SK-N-SH (cell line): ENCODE measurements around the gene CLEC4A. TPM values are rescaled to one million over a fixed set of nuclear protein-coding genes. Genes with fewer than 3 reads are reported as not detected.
"Not testable (repeated sequence)": the region's sequence is repeated elsewhere in the genome, so short reads cannot be mapped to it uniquely, and the experiment has no call there.

ENCODE experiments used
- CTCF ChIA-PET: fragments of 300-600, 350-600 bp; formaldehyde crosslinking; extraction: SDS; loops from one replicate; lab custom pipeline; 2021; lab: Yijun Ruan, JAX
- POLR2A ChIA-PET: fragments of 350-600 bp; sonication (Branson Sonifier 250); formaldehyde crosslinking; extraction: SDS; loops from one replicate; lab custom pipeline; 2020; ENCODE audit warnings: antibody characterized with exemption, inconsistent platforms; lab: Yijun Ruan, JAX
- DNase-seq: peaks from one replicate; pipeline ENCODE4 v3.0.0; 2012
- H2AFZ ChIP-seq: fragments of 200-600 bp; sonication (generic); 2 replicates; pipeline ENCODE4 v1.8.1; 2016; ENCODE audit warnings: antibody characterized with exemption, mild to moderate bottlenecking, low read depth
- H3F3A ChIP-seq: fragments of 200-600 bp; sonication (generic); replicated peaks from 2 replicates; pipeline ENCODE3; 2016; ENCODE audit warnings: antibody characterized with exemption, mild to moderate bottlenecking; ENCODE audit not compliant: insufficient read depth
- H3K27ac ChIP-seq, 2 experiments: fragments of 200-500 bp in 1 of 2; fragments of 200-600 bp in 1 of 2; sonication (Bioruptor generic) in 1 of 2; sonication (generic), shearing (Covaris generic) in 1 of 2; 2 replicates each; pipeline versions ENCODE4 v1.5.1 to v1.6.1; 2014 to 2016; ENCODE audit warnings: low read depth in 2 of 2, inconsistent platforms in 1 of 2, low read length in 1 of 2, mild to moderate bottlenecking in 1 of 2, mixed read lengths in 1 of 2
- H3K27me3 ChIP-seq: fragments of 200-600 bp; sonication (generic), shearing (Covaris generic); 2 replicates; pipeline ENCODE4 v1.6.1; 2016; ENCODE audit warnings: mixed run types; ENCODE audit not compliant: insufficient read depth
- H3K36me3 ChIP-seq, 2 experiments: fragments of 200-500 bp in 1 of 2; fragments of 200-600 bp in 1 of 2; sonication (Bioruptor generic) in 1 of 2; sonication (generic) in 1 of 2; replicated peaks in 1 of 2; 2 replicates each; pipeline versions ENCODE3 to v1.5.1; 2014 to 2016; ENCODE audit warnings: low read length in 1 of 2, mild to moderate bottlenecking in 1 of 2; ENCODE audit not compliant: insufficient read depth in 2 of 2, control insufficient read depth in 1 of 2
- H3K4me1 ChIP-seq, 2 experiments: fragments of 200-500 bp in 1 of 2; fragments of 200-600 bp in 1 of 2; sonication (Bioruptor generic) in 1 of 2; sonication (generic), shearing (Covaris generic) in 1 of 2; 2 replicates each; pipeline versions ENCODE4 v1.5.1 to v1.6.1; 2014 to 2016; ENCODE audit warnings: low read depth in 1 of 2, low read length in 1 of 2, mixed run types in 1 of 2; ENCODE audit not compliant: insufficient read depth in 2 of 2, control insufficient read depth in 1 of 2
- H3K4me2 ChIP-seq: fragments of 200-600 bp; sonication (generic), shearing (Covaris generic); 2 replicates; pipeline ENCODE4 v1.6.1; 2017; ENCODE audit warnings: mixed run types
- H3K4me3 ChIP-seq, 2 experiments: fragments of 200-500 bp in 1 of 2; fragments of 200-600 bp in 1 of 2; sonication (Bioruptor generic) in 1 of 2; sonication (generic), shearing (Covaris generic) in 1 of 2; 2 replicates each; pipeline versions ENCODE4 v1.5.1 to v1.8.1; 2014 to 2016; ENCODE audit warnings: low read depth in 2 of 2, inconsistent platforms in 1 of 2, low read length in 1 of 2, mild to moderate bottlenecking in 1 of 2, mixed read lengths in 1 of 2, moderate library complexity in 1 of 2
- H3K79me2 ChIP-seq: fragments of 200-600 bp; sonication (generic); 2 replicates; pipeline ENCODE4 v1.8.1; 2017; ENCODE audit warnings: mild to moderate bottlenecking; ENCODE audit not compliant: insufficient read depth
- H3K9ac ChIP-seq: fragments of 200-600 bp; sonication (generic); 2 replicates; pipeline ENCODE4 v1.6.1; 2017; ENCODE audit warnings: mixed run types
- H3K9me2 ChIP-seq: fragments of 200-600 bp; sonication (generic); 2 replicates; pipeline ENCODE4 v1.6.1; 2017; ENCODE audit warnings: mixed run types
- H3K9me3 ChIP-seq: fragments of 200-600 bp; sonication (generic); 2 replicates; pipeline ENCODE4 v1.6.1; 2017; ENCODE audit warnings: mixed run types, mild to moderate bottlenecking, moderate library complexity
- H4K20me1 ChIP-seq: fragments of 200-600 bp; sonication (generic); 2 replicates; pipeline ENCODE4 v1.6.1; 2017; ENCODE audit warnings: mild to moderate bottlenecking, mixed run types; ENCODE audit not compliant: insufficient read depth
- GABPA ChIP-seq: IDR thresholded peaks from 2 replicates; pipeline ENCODE4 v1.4.0; 2012; ENCODE audit warnings: low read depth, mild to moderate bottlenecking
- JUND ChIP-seq: IDR thresholded peaks from 2 replicates; pipeline ENCODE4 v1.4.0; 2012
- NRF1 ChIP-seq: IDR thresholded peaks from 2 replicates; pipeline ENCODE4 v1.6.1; 2012; ENCODE audit warnings: low read depth, mild to moderate bottlenecking, low read length
- RXRA ChIP-seq: IDR thresholded peaks from 2 replicates; pipeline ENCODE4 v1.4.0; 2012; ENCODE audit warnings: low read depth, mild to moderate bottlenecking, borderline replicate concordance
- SIN3A ChIP-seq: IDR thresholded peaks from 2 replicates; pipeline ENCODE4 v1.6.1; 2012; ENCODE audit warnings: low read depth, mild to moderate bottlenecking, low read length, moderate library complexity, borderline replicate concordance
- SMC3 ChIP-seq: IDR thresholded peaks from 2 replicates; pipeline ENCODE4 v1.6.1; 2012; ENCODE audit warnings: low read depth, low read length, improper control_type of control experiment
- TAF1 ChIP-seq: IDR thresholded peaks from 2 replicates; pipeline ENCODE4 v1.6.1; 2012; ENCODE audit warnings: low read depth, mild to moderate bottlenecking, low read length, moderate library complexity, borderline replicate concordance
- USF1 ChIP-seq: IDR thresholded peaks from 2 replicates; pipeline ENCODE4 v1.4.0; 2012; ENCODE audit warnings: low read depth, borderline replicate concordance
- WGBS: methylation state at CpG from one replicate; pipeline ENCODE4 v1.1.6; 2017; ENCODE audit warnings: low lambda C conversion rate; 5-methylcytosine and 5-hydroxymethylcytosine counted together
- polyA plus RNA-seq, 3 experiments: library from polyadenylated mRNA; depleted of rRNA; stranded (reverse); fragments of >200 nt; gene quantifications; 2 replicates each; pipeline ENCODE4 v1.2.3, GENCODE V29; 2012

CLEC4A gene
- polyA plus RNA-seq, 1 of the 3 experiments (the other 2 are of a cell fraction) = 0.44 TPM

GRCh38 chr12:8088574-8088973 lies 34.8 kb upstream of the CLEC4A start:
- Histone ChIP-seq H3K27ac (no peak overlapping the region), H3K9me2 (no peaks in the 10 kb centered on the region), H3K27me3 (no peaks in the 10 kb centered on the region), H4K20me1 (no peaks in the 10 kb centered on the region), H3K9ac (no peak overlapping the region), H2AFZ (no peak overlapping the region), H3K4me1 (peaks cover 0 to 4% of the 10 kb centered on the region in 2 experiments; a peak in 1 of 4 replicates), H3K36me3 (peaks cover 7 to 35% of the 10 kb centered on the region in 2 experiments), H3K4me2 (no peak overlapping the region), H3K9me3 (no peaks in the 10 kb centered on the region), H3F3A (no peaks in the 10 kb centered on the region), H3K79me2 (peaks cover 50% of the 10 kb centered on the region), H3K4me3 (no peak overlapping the region)
- POLR2A ChIA-PET = no interaction called here
- 92% methylated on average over 3 of the region's 3 CpGs for WGBS
- CTCF ChIA-PET = interaction anchor here (1.1 to 1.2 kb wide), 2 partner anchors 20 to 28 kb away, joined by 3 to 4 read pairs; no protein-coding TSS in a partner anchor
- no peak for DNase-seq
- TF ChIP-seq JUND (no peak), GABPA (no peak), NRF1 (no peak)

- POLR2A ChIA-PET, H3K9me3 ChIP-seq, H2AFZ ChIP-seq, H3K27ac ChIP-seq, H3K9me2 ChIP-seq, DNase-seq, H4K20me1 ChIP-seq, H3K9ac ChIP-seq, H3K4me3 ChIP-seq, H3K4me2 ChIP-seq, H3F3A ChIP-seq, H3K4me1 ChIP-seq, H3K27me3 ChIP-seq: not testable (repeated sequence)
- CTCF ChIA-PET = interaction anchor here (1.2 kb wide), 1 partner anchor 20 kb away, joined by 4 read pairs; no protein-coding TSS in a partner anchor
- Histone ChIP-seq H3K79me2 (peaks cover 43% of the 10 kb centered on the region), H3K36me3 (peaks cover 14 to 42% of the 10 kb centered on the region in 2 experiments)
- 91% methylated on average over 11 of the region's 11 CpGs for WGBS
Observed at GRCh38 chr12:8089277-8089676, 34.1 kb upstream of the CLEC4A start.

GRCh38 chr12:8089716-8090115 lies 33.7 kb upstream of the CLEC4A start:
- H3K9me2 ChIP-seq = no peaks in the 10 kb centered on the region
- 91% methylated on average over 5 of the region's 5 CpGs for WGBS
- H3K9ac ChIP-seq = no peak overlapping the region
- no peak overlapping the region for H3K4me3 ChIP-seq
- H3F3A ChIP-seq = no peaks in the 10 kb centered on the region
- no peak for TF ChIP-seq RXRA
- no peak for TF ChIP-seq JUND
- no peak for TF ChIP-seq SIN3A
- TF ChIP-seq USF1 = no peak
- no peak for TF ChIP-seq TAF1
- no peak for TF ChIP-seq SMC3
- H3K27ac ChIP-seq = no peak overlapping the region
- POLR2A ChIA-PET = no interaction called here
- peaks cover 38% of the 10 kb centered on the region for H3K79me2 ChIP-seq
- CTCF ChIA-PET = no interaction called here
- no peaks in the 10 kb centered on the region for H3K9me3 ChIP-seq
- H3K27me3 ChIP-seq = no peaks in the 10 kb centered on the region
- H2AFZ ChIP-seq = no peak overlapping the region
- H4K20me1 ChIP-seq = no peaks in the 10 kb centered on the region
- H3K4me2 ChIP-seq = no peak overlapping the region
- no peak for DNase-seq
- peaks cover 16 to 44% of the 10 kb centered on the region in 2 experiments for H3K36me3 ChIP-seq
- no peaks in the 10 kb centered on the region for H3K4me1 ChIP-seq
